T-cell (primary cell): ENCODE measurements around the gene NLRP13. TPM values are rescaled to one million over a fixed set of nuclear protein-coding genes. Genes with fewer than 3 reads are reported as not detected.

Experiments
- ATAC-seq, 4 experiments: fragments of 200-7000 bp in 3 of 4; fragments of 150-1000 bp in 1 of 4; cut with Tn5 transposase; replicated peaks in 1 of 4; 1 replicate in 3 of 4; 2 replicates in 1 of 4; pipeline ENCODE4 v1.10.0; 2021; ENCODE audit warnings: moderate library complexity in 3 of 4, mild to moderate bottlenecking in 2 of 4, moderate number of reproducible peaks in 1 of 4
- CTCF ChIA-PET, 2 donors: fragments of 300-600 bp; sonication (Branson Sonifier 250); formaldehyde crosslinking; loops; one replicate each; lab custom pipeline; 2022; ENCODE audit warnings: antibody characterized with exemption in 2 of 2; lab: Charles Lee
- POLR2A ChIA-PET, 2 donors: fragments of 300-600 bp; sonication (Branson Sonifier 250); formaldehyde crosslinking; loops; one replicate each; lab custom pipeline; 2022; ENCODE audit warnings: antibody characterized with exemption in 2 of 2; lab: Charles Lee
- DNase-seq, 35 experiments: peaks; one replicate each; pipeline versions ENCODE4 v3.0.0 to v3.0.0-alpha.2; 2013 to 2023
- H3K27ac ChIP-seq: one replicate; pipeline ENCODE4 v1.5.1; 2013; ENCODE audit warnings: low read length
- H3K27me3 ChIP-seq, 2 experiments: replicated peaks in 1 of 2; 1 replicate in 1 of 2; 2 replicates in 1 of 2; pipeline versions ENCODE4 v1.6.1 to v1.7.0; 2013; ENCODE audit warnings: low read length in 1 of 2, mixed read lengths in 1 of 2; ENCODE audit not compliant: control insufficient read depth in 2 of 2, insufficient read depth in 2 of 2; ENCODE audit errors: extremely low read depth in 1 of 2
- H3K36me3 ChIP-seq, 2 donors: 1 replicate in 1 of 2; 2 replicates in 1 of 2; pipeline versions ENCODE4 v1.6.1 to v1.7.0; 2013; ENCODE audit warnings: low read length in 1 of 2; ENCODE audit not compliant: control insufficient read depth in 2 of 2, insufficient read depth in 1 of 2; ENCODE audit errors: extremely low read depth in 1 of 2
- H3K4me1 ChIP-seq, 2 experiments: 1 replicate in 1 of 2; 2 replicates in 1 of 2; pipeline versions ENCODE4 v1.6.1 to v1.7.0; 2013; ENCODE audit warnings: low read length in 2 of 2, mixed read lengths in 1 of 2; ENCODE audit not compliant: insufficient read depth in 2 of 2, control insufficient read depth in 1 of 2; ENCODE audit errors: extremely low read depth in 1 of 2
- H3K4me3 ChIP-seq, 2 donors: 1 replicate in 1 of 2; 2 replicates in 1 of 2; pipeline versions ENCODE4 v1.5.1 to v1.7.0; 2013; ENCODE audit warnings: mild to moderate bottlenecking in 2 of 2, low read length in 1 of 2, moderate library complexity in 1 of 2; ENCODE audit not compliant: control insufficient read depth in 1 of 2; ENCODE audit errors: extremely low read depth in 1 of 2
- H3K9me3 ChIP-seq: 2 replicates; pipeline ENCODE4 v1.7.0; 2013
- H3K27ac Mint-ChIP-seq, 2 donors: one replicate each; pipeline ENCODE4 v1.8.0; 2020 to 2021; ENCODE audit warnings: mild to moderate bottlenecking in 2 of 2, mixed read lengths in 2 of 2
- H3K27me3 Mint-ChIP-seq, 2 donors: one replicate each; pipeline ENCODE4 v1.8.0; 2021 to 2022; ENCODE audit warnings: mixed read lengths in 2 of 2
- H3K36me3 Mint-ChIP-seq: one replicate; pipeline ENCODE4 v1.8.0; 2021; ENCODE audit warnings: mixed read lengths
- H3K4me1 Mint-ChIP-seq, 3 donors: one replicate each; pipeline ENCODE4 v1.8.0; 2020 to 2022; ENCODE audit warnings: mixed read lengths in 3 of 3, mild to moderate bottlenecking in 1 of 3
- H3K4me3 Mint-ChIP-seq, 3 donors: one replicate each; pipeline ENCODE4 v1.8.0; 2020 to 2022; ENCODE audit warnings: mild to moderate bottlenecking in 3 of 3, mixed read lengths in 3 of 3, moderate library complexity in 3 of 3
- H3K9me3 Mint-ChIP-seq, 3 donors: one replicate each; pipeline ENCODE4 v1.8.0; 2020 to 2022; ENCODE audit warnings: mixed read lengths in 3 of 3
- WGBS: methylation state at CpG from one replicate; pipeline ENCODE4 v1.1.5; 2013; ENCODE audit warnings: missing lambda C conversion rate; ENCODE audit not compliant: insufficient coverage; 5-methylcytosine and 5-hydroxymethylcytosine counted together
- total RNA-seq, 35 experiments: library from RNA in 6 of 35; stranded (reverse) in 6 of 35; fragments of 120-200 nt in 1 of 35; gene quantifications; one replicate each; pipeline versions ENCODE4 v1.2.1 to v1.2.4 and lab custom pipeline; 2013 to 2026

NLRP13 gene
- total RNA-seq, 5 donors from 2014 or later (not counting 1 experiment from before 2014, with no cell fraction given) = not detected

DNA sequence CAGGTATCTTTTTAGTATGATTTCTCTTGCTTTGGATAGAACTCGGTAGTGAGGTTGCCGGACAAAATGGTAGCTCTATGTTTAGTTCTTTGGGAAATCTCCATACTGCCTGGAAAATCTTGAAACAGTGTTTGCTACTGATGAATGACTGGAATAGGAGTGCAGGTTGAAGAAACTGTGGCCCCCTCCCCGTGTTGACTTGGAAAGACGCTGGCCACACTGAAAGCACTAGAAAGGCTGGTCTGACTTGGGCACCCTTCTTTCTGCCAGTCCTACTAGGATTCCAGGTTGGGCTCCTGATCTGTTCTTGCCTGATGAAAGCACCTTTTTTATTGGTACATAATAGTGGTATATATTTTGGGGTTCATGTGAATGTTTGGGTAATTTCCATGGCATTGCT, 49.5 kb downstream of the NLRP13 start:
- Histone ChIP-seq H3K36me3 (no peaks in the 10 kb centered on the region), H3K4me1 (no peaks in the 10 kb centered on the region), H3K4me3 (no peak overlapping the region), H3K9me3 (no peaks in the 10 kb centered on the region), H3K27ac (no peak overlapping the region), H3K27me3 (peaks cover 0 to 7% of the 10 kb centered on the region in 2 experiments)
- H3K9me3 Mint-ChIP-seq = peaks cover 14 to 31% (median 23%) of the 10 kb centered on the region in 3 donors
- no peaks in the 10 kb centered on the region for H3K4me1 Mint-ChIP-seq
- POLR2A ChIA-PET = no interaction called here
- no peaks in the 10 kb centered on the region for H3K36me3 Mint-ChIP-seq
- DNase-seq (no peak), ATAC-seq (no peak)
- H3K27ac Mint-ChIP-seq = no peak overlapping the region
- H3K4me3 Mint-ChIP-seq = no peak overlapping the region
- 92% methylated on average over 2 of the region's 4 CpGs for WGBS
- CTCF ChIA-PET = no interaction called here
- peaks cover 5 to 6% of the 10 kb centered on the region in 2 donors for H3K27me3 Mint-ChIP-seq

DNA sequence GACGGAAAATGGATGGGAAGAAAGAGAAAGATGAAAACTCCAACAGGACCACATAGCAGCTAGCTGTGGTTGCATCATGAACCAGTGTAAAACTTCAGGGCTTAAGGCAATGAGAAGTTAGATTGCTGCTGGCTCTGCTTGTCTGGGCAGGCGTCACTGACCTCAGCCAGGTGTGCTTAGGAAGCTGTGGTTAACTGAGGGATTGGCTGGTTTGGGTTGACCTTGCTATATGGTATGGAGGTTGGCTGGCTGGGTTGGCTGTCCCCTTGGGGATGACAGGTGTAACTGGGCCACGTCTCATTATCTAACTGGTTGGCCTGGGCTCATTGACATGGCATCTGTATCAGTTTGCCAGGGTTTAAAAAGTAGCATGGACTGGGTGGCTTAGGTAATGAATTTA, 54.9 kb downstream of the NLRP13 start:
- 42% methylated on average over 3 of the region's 3 CpGs for WGBS
- no peak overlapping the region for H3K4me3 Mint-ChIP-seq
- no peaks in the 10 kb centered on the region for H3K27me3 Mint-ChIP-seq
- Histone ChIP-seq H3K36me3 (no peaks in the 10 kb centered on the region), H3K4me3 (no peak overlapping the region), H3K27me3 (peaks cover 0 to 3% of the 10 kb centered on the region in 2 experiments), H3K4me1 (no peaks in the 10 kb centered on the region), H3K9me3 (no peaks in the 10 kb centered on the region), H3K27ac (no peak overlapping the region)
- POLR2A ChIA-PET = no interaction called here
- CTCF ChIA-PET = no interaction called here
- no peak for ATAC-seq
- DNase-seq = no peak
- H3K27ac Mint-ChIP-seq = no peak overlapping the region
- no peaks in the 10 kb centered on the region for H3K36me3 Mint-ChIP-seq
- H3K4me1 Mint-ChIP-seq = no peaks in the 10 kb centered on the region
- peaks cover 25 to 34% (median 32%) of the 10 kb centered on the region in 3 donors for H3K9me3 Mint-ChIP-seq

DNA sequence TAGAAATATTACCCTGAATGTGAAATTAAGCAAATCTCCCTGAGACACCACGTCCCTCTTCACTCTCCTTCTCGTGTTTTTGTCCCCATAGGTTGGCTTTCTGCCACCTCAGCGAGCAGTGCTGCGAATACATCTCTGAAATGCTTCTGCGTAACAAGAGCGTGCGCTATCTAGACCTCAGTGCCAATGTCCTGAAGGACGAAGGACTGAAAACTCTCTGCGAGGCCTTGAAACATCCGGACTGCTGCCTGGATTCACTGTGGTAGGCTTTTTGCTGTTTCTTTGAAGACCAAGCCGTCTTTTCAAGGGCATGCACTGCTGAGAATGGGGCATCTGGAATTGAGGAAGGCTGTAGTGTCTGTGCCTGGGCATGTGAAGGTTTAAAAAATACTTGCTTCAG, 61.4 kb downstream of the NLRP13 start:
- H3K4me1 Mint-ChIP-seq = no peaks in the 10 kb centered on the region
- H3K36me3 Mint-ChIP-seq = no peaks in the 10 kb centered on the region
- POLR2A ChIA-PET = no interaction called here
- H3K4me1 ChIP-seq = no peaks in the 10 kb centered on the region
- H3K4me3 ChIP-seq = no peak overlapping the region
- no peak for DNase-seq
- peaks cover 0 to 8% of the 10 kb centered on the region in 2 experiments for H3K27me3 ChIP-seq
- no peak for ATAC-seq
- H3K9me3 ChIP-seq = no peaks in the 10 kb centered on the region
- no peak overlapping the region for H3K27ac ChIP-seq
- CTCF ChIA-PET = no interaction called here
- H3K27me3 Mint-ChIP-seq = peaks cover 5 to 7% of the 10 kb centered on the region in 2 donors
- H3K4me3 Mint-ChIP-seq = no peak overlapping the region
- no peaks in the 10 kb centered on the region for H3K36me3 ChIP-seq
- peaks cover 12 to 25% (median 21%) of the 10 kb centered on the region in 3 donors for H3K9me3 Mint-ChIP-seq
- H3K27ac Mint-ChIP-seq = no peak overlapping the region
- 81% methylated on average over 11 of the region's 11 CpGs for WGBS

DNA sequence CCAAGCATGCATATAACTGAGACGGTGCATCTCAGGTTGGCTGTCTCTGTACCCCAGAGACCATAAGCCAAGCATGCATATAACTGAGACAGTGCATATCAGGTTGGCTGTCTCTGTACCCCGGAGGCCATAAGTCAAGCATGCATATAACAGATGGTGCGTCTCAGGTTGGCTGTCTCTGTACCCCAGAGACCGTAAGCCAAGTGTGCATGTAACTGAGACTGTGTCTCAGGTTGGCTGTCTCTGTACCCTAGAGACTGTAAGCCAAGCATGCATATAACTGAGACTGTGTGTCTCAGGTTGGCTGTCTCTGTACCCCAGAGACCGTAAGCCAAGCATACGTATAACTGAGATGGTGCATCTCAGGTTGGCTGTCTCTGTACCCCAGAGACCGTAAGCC, 65.0 kb downstream of the NLRP13 start:
- POLR2A ChIA-PET = no interaction called here

DNA sequence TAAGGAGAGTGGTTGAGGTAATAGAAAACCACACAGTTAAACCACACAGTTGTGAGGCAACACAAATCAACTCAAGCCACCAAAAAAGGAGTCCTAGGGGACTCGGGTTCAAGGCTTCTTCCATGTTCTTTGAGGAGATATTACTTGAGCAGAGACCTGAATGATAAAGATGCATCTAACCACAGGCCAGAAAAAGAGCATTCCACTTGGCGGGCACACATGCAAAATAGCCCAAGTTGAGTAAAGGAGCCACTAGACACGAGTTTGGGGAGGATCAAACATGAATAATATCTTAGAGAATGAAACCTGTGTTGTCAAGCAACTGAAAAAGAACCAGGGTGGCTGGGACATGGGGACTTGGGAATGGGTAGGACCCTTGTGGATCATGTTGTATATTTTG, 65.6 kb downstream of the NLRP13 start:
- H3K4me3 ChIP-seq = no peak overlapping the region
- no peaks in the 10 kb centered on the region for H3K36me3 ChIP-seq
- CTCF ChIA-PET = no interaction called here
- peaks cover 5 to 7% of the 10 kb centered on the region in 2 donors for H3K27me3 Mint-ChIP-seq
- no peak overlapping the region for H3K4me3 Mint-ChIP-seq
- H3K36me3 Mint-ChIP-seq = no peaks in the 10 kb centered on the region
- no peaks in the 10 kb centered on the region for H3K4me1 Mint-ChIP-seq
- no peak for ATAC-seq
- DNase-seq = no peak
- H3K27ac ChIP-seq = no peak overlapping the region
- no peaks in the 10 kb centered on the region for H3K9me3 ChIP-seq
- H3K27ac Mint-ChIP-seq = no peak overlapping the region
- 45% methylated on average over 2 of the region's 3 CpGs for WGBS
- H3K9me3 Mint-ChIP-seq = peaks cover 15 to 23% (median 21%) of the 10 kb centered on the region in 3 donors
- POLR2A ChIA-PET = no interaction called here
- H3K4me1 ChIP-seq = no peaks in the 10 kb centered on the region
- H3K27me3 ChIP-seq = peaks cover 0 to 9% of the 10 kb centered on the region in 2 experiments

More for the DNA sequence above, 65.0 kb downstream of the NLRP13 start:
- Histone ChIP-seq H3K4me1 (no peaks in the 10 kb centered on the region), H3K27ac (no peak overlapping the region), H3K9me3 (no peaks in the 10 kb centered on the region), H3K4me3 (no peak overlapping the region), H3K36me3 (no peaks in the 10 kb centered on the region), H3K27me3 (peaks cover 0 to 9% of the 10 kb centered on the region in 2 experiments)
- peaks cover 15 to 22% (median 21%) of the 10 kb centered on the region in 3 donors for H3K9me3 Mint-ChIP-seq
- no peaks in the 10 kb centered on the region for H3K4me1 Mint-ChIP-seq
- WGBS = 92% methylated on average over 7 of the region's 7 CpGs
- no peaks in the 10 kb centered on the region for H3K36me3 Mint-ChIP-seq
- no peak overlapping the region for H3K4me3 Mint-ChIP-seq
- ATAC-seq (no peak), DNase-seq (no peak)
- H3K27me3 Mint-ChIP-seq = peaks cover 5 to 7% of the 10 kb centered on the region in 2 donors
- H3K27ac Mint-ChIP-seq = no peak overlapping the region
- CTCF ChIA-PET = no interaction called here

DNA sequence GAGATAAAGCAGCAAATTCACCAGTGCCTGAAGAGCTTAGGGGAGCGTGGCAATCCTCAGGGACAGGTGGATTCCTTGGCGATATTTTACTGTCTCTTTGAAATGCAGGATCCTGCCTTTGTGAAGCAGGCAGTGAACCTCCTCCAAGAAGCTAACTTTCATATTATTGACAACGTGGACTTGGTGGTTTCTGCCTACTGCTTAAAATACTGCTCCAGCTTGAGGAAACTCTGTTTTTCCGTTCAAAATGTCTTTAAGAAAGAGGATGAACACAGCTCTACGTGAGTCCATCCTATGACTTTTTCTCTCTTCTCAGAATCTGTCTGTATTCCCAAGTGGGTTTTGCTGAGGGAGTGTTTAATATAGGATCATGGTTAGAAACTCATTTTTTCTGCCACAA, 73.2 kb downstream of the NLRP13 start:
- no peaks in the 10 kb centered on the region for H3K4me1 ChIP-seq
- Mint-ChIP-seq H3K9me3 (peaks cover 0 to 3% (median 2%) of the 10 kb centered on the region in 3 donors), H3K4me3 (no peak overlapping the region), H3K27ac (no peak overlapping the region), H3K36me3 (no peaks in the 10 kb centered on the region), H3K4me1 (no peaks in the 10 kb centered on the region), H3K27me3 (no peaks in the 10 kb centered on the region)
- peaks cover 0 to 4% of the 10 kb centered on the region in 2 experiments for H3K27me3 ChIP-seq
- H3K4me3 ChIP-seq = no peak overlapping the region
- POLR2A ChIA-PET = no interaction called here
- H3K36me3 ChIP-seq = no peaks in the 10 kb centered on the region
- H3K27ac ChIP-seq = no peak overlapping the region
- CTCF ChIA-PET = no interaction called here
- ATAC-seq = no peak
- no peak for DNase-seq
- 69% methylated on average over 2 of the region's 5 CpGs for WGBS
- H3K9me3 ChIP-seq = no peaks in the 10 kb centered on the region

DNA sequence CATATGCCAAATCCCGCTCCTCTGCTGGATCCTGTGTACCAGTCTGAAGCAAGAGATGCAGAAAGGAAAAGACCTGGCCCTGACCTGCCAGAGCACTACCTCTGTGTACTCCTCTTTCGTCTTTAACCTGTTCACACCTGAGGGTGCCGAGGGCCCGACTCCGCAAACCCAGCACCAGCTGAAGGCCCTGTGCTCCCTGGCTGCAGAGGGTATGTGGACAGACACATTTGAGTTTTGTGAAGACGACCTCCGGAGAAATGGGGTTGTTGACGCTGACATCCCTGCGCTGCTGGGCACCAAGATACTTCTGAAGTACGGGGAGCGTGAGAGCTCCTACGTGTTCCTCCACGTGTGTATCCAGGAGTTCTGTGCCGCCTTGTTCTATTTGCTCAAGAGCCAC, 73.7 kb downstream of the NLRP13 start:
- CTCF ChIA-PET = no interaction called here
- Mint-ChIP-seq H3K9me3 (peaks cover 2 to 8% (median 5%) of the 10 kb centered on the region in 3 donors), H3K27ac (no peak overlapping the region), H3K27me3 (no peaks in the 10 kb centered on the region), H3K4me3 (no peak overlapping the region), H3K4me1 (no peaks in the 10 kb centered on the region), H3K36me3 (no peaks in the 10 kb centered on the region)
- Histone ChIP-seq H3K4me3 (no peak overlapping the region), H3K9me3 (no peaks in the 10 kb centered on the region), H3K36me3 (no peaks in the 10 kb centered on the region), H3K4me1 (no peaks in the 10 kb centered on the region), H3K27me3 (peaks cover 0 to 3% of the 10 kb centered on the region in 2 experiments), H3K27ac (no peak overlapping the region)
- 89% methylated on average over 8 of the region's 14 CpGs for WGBS
- POLR2A ChIA-PET = no interaction called here
- DNase-seq (no peak), ATAC-seq (no peak)
